Measurements from ENCODE around the gene GRIN2A.
"Not testable (repeated sequence)": the region's sequence is repeated elsewhere in the genome, so short reads cannot be mapped to it uniquely, and the experiment has no call there.

GRIN2A gene

DNA sequence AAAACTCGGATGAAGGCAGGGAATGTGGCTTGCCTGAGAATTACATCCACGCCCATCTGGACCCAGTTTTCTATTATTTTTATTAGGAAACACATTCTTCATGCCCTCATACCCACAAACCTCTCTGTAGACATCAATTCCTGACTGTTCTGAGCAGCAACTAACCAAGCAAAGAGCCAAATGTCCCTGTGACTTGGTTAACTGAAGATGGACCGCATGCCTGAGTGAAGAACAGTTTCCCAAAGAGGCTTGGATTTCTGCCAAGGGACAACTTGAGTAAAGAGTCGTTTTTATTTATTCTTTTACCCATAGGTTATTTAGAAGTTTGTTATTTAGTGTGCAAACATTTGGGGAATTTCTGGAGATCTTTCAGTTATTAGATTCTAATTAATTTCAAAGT is 259.8 kb downstream of the GRIN2A start:
- DNase-seq (ENCODE audit: low read depth in 2 of 3, low spot score in 2 of 3): no peak

DNA sequence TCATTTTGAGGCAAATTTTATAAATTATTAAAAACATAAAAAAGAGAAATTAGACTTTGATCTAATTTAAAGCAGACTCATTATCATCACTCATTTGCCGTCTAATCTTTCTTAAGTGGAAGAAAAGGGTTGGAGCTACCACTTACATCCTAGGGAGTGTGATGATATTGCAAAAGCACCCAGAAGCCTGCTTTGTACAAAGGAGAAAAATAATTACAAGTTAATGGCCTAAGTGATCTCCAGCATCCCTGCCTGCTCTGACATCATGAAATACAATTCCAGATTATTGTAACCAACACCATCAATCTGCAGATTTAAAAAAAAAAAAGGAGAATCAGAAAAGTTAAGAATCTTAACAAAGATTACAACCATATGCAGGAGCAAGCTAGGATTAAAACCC is 260.2 kb downstream of the GRIN2A start:
- DNase-seq (ENCODE audit: low read depth in 2 of 3, low spot score in 2 of 3): no peak

DNA sequence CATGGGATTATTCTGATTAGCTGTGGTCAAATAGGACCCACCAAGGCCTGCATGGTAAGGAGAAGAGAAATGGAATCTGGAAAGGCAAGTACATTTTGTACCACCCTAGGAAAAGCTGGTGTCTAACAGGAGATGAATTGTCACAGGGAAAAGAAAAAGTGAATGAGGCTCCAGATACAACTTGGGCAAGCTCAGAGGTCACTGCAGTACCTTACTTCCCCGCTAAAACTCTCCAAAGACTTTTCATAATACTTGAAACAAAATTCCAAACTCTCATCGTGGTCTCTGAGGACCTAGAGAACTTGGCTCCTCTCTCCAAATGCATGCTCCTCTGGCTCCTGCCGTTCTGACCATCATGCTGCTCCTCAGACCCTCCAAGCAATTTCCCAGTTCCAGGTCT is 262.8 kb downstream of the GRIN2A start:
- DNase-seq (ENCODE audit: low read depth in 2 of 3, low spot score in 2 of 3): no peak

DNA sequence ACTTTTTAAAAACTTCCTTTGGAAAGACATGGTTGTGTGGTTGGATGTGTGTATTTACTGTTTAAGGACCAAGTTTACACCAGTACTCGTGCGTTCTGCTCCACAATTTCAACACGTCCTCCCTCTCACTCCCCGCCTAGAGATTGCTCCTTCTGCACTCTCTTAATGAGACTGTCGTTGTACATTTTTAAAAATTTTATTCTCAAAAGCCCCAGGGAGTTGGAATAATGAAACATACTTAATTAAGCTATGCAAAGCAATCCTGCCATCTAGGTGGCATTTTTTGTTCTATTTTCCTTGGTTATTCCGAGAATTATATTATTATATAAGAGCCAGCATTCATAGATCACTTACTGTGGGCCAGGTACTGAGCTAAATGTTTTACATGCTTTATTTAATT is 264.5 kb downstream of the GRIN2A start:
- DNase-seq (ENCODE audit: low read depth in 2 of 3, low spot score in 2 of 3): no peak

DNA sequence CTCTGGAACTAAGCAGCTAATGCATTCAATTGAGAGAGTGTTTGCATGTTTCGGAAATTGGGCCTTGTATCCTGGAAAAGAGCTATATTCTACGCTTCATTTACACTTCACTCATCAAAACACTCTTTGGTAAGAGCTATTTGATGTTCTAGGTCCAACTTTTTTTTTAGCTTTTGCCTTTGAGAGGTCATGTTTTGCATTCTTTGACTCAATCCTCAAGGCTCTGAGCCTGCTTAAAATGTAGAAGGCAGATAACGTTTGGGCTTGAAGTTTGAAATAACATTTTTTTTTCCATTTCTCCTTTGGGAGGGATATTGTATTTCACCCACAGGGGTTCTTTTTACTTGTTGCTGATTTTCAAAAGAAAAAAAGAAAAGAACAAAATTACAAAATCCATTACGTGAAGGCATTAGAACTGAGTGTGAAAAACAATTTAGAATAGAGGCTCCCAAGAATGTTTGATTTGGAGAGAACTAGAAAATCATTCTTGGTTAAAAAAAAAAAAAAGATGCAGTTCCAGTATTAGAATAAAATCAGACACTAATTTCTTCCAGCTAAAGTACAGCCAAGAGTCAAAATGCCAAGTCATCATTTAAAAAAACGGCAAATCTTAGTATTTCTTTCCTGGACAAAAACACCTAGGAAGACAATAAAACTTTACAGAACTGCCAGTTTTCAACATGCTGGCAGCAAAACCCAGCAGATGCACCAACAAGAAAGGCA is 268.5 kb downstream of the GRIN2A start:
- no peak for DNase-seq (ENCODE audit: low read depth in 2 of 3, low spot score in 2 of 3)

DNA sequence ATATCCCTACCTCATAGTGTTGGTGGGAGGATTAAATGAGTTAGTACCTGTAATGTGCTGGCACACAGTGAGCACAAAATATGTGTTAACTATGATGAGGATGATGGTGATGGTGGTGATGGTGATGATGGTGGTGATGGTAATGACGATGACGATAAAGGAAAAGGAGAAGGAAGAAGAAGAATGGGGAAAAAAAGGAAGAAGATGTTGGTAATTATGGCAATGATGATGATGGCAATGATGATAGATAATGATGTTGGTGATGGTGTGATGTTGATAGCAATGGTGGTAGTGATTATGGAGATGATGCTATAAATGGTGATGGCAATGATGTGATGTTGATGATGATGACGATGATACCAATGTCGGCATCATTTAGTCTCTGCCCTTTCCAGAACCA is 270.2 kb downstream of the GRIN2A start:
- DNase-seq (ENCODE audit: low read depth in 2 of 3, low spot score in 2 of 3): no peak

DNA sequence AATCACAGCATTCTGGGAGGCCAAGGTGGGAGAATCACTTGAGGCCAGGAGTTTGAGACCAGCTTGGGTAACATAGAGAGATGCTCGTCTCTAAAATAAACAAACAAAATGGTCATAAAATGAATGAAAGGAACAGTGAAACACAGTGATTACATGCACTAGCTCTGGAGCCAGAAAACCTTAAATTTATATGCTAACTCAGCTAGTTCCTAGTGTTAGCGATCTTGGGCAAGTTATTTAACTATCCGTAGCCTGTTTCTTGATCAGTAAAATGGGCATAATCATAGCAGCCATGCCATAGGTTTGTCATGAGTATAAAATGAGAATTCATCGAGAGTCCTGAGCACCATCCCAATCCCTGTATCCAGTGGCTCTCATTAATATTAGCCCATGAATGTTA is 271.0 kb downstream of the GRIN2A start:
- DNase-seq (ENCODE audit: low read depth in 2 of 3, low spot score in 2 of 3): no peak

DNA sequence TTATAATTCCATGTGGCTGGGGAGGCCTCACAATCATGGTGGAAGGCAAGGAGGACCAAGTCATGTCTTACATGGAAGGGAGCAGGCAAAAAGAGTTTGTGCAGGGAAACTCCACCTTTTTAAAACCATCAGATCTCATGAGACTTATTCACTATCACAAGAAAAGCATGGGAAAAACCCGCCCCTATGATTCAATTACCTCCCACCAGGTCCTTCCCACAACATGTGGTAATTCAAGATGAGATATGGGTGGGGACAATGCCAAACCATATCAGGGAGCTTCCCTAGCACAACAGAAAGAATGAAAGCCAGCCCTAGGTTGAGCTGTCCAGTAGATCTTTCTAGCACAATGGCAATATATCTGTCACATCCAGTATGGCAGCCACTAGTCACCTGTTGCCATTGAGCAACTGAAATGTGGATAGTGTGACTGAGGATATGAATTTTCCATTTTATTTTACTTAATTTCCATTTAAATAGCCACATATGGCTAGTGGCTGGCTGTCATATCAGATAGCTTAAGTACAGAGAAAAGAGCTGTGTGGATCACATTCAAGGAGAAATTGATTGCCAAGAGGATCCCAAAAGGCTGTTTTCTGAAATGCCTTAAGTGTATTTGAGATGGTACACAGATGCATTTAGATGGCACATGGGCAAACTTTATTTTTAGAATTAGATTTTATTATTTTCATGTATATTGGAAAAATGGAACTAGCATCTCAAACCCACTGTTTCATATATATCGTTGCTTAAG is 273.0 kb downstream of the GRIN2A start:
- DNase-seq (ENCODE audit: low read depth in 2 of 3, low spot score in 2 of 3): no peak

DNA sequence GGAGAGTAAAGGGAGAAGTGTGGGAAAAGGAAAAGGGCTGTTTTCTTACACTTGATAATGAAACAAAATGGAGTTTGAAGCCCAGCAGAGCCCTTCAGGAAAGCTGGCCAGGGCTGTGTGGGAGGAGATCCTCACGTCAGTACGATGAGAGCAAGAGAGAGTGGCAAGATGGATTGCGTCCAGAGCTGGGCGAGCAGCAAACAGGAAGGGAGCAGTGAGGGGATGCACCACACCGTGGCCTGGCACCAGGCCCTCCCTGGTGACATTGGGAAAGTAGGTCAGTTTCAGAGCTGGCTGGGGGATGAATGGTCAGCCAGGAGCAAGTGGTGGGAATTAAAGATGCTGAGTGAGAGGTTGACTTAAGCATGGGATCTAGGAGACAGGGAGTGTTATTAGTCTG is 273.6 kb downstream of the GRIN2A start:
- no peak for DNase-seq (ENCODE audit: low read depth in 2 of 3, low spot score in 2 of 3)

DNA sequence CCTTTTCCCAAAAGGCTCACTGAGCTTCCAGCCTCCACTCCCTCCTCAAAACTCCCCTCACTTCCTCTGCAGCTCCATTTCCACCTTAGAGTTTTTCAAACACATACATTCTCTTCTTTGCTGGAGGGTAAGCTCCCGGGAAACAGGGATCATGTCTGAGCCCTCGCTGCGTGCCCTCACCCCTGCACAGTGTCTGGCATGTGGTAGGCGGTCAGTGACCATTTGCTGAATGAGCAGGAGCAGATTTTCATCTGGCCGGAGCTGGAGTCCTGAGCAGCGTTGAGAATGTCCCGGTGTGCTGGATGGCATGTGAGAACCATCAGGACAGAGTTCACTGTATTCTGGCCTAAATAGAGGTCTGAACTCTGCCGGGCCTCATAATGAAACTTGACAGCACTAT is 274.5 kb downstream of the GRIN2A start:
- DNase-seq (ENCODE audit: low read depth in 2 of 3, low spot score in 2 of 3): no peak

DNA sequence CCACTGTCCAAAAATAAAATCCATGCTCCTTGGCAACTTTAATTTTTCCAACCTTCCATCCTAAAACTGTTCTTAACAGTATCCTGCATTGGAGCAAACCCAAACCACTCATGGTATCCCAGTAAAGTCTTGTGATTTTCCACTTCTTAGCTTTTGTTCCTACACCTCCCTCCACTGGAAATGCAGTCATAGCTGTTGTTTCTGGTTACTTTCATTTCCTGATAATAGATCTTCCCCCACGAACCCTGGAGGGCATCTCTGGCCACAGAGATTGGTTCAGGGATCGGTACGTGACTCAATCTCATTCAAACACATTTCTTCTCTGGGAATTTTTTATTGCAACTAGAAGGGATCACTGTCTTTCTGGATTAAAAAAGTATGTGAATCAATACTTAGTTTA is 276.0 kb downstream of the GRIN2A start:
- DNase-seq (ENCODE audit: low read depth in 2 of 3, low spot score in 2 of 3): no peak

DNA sequence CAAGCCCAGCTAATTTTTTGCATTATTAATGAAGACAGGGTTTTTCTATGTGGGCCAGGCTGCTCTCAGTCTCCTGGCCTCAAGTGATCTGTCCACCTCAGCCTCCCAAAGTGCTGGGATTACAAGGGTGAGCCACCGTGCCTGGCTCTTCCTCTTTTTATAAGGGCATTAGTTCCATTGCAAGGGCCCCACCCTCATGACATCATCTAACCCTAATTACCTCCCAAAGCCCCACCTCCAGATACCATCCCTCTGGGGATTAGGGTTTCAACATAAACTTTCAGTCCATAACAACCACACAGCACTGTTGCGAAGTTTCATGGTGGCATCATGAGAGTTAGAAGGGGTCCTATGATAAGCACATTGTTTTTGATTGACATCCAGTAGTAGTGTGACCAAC is 277.7 kb downstream of the GRIN2A start:
- DNase-seq (ENCODE audit: low read depth in 2 of 3, low spot score in 2 of 3): no peak

DNA sequence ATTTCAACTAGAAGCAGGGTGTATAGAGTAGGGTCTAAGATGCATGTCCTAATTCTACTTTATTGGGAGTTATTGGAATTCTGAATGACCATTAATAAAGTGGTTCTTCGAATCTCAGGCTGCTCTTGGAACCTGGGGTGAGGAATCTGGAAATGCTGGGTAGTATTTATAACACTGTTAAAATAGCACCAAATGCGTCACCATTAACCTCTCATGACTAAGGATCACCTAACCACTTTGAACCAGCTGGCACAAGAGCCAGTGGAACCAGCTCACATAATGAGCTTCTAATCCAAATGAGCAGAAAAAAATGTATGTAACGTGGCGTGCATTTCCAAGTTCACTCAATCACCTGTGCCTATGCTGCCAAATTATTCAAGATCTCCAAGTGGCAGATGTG is 281.7 kb downstream of the GRIN2A start:
- DNase-seq (ENCODE audit: low read depth in 2 of 3, low spot score in 2 of 3): no peak

DNA sequence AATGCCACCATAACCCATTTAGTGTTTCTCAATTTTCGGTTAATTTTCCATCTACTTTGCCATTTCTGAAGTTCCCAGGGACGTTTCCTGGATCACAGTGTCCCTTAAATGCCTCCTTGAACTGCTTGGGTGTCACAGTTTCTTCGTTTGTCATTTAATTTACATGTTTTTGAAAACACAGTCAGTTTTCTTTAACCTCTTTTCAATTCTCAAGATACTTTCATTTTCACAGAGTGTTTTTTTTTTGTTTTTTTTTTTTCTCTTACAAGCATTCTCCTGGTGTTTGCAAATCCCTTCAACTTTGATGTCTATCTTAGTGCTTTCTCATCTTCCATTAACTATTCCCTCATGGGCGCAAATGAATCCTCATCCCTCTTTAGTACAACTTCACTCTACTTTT is 283.7 kb downstream of the GRIN2A start:
- no peak for DNase-seq (ENCODE audit: low read depth in 2 of 3, low spot score in 2 of 3)

DNA sequence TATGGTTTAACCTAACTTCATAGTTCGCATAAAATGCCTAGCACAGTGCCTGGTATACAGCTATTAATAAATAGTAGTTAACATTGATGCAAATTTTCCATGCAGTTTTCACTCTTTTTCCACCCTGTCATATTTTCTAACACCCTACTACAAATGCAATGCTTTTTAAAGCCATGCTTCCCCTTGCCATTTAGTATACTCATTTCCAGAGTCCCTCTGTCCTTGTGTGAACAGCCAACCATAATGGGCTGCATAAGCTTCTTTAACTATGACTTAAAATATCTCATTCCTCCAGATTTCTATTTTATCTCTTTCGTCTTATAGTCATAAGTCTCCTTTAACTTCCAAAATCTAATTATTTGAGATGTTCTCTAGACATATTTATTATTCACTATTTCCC is 284.1 kb downstream of the GRIN2A start:
- DNase-seq (ENCODE audit: low read depth in 2 of 3, low spot score in 2 of 3): no peak

DNA sequence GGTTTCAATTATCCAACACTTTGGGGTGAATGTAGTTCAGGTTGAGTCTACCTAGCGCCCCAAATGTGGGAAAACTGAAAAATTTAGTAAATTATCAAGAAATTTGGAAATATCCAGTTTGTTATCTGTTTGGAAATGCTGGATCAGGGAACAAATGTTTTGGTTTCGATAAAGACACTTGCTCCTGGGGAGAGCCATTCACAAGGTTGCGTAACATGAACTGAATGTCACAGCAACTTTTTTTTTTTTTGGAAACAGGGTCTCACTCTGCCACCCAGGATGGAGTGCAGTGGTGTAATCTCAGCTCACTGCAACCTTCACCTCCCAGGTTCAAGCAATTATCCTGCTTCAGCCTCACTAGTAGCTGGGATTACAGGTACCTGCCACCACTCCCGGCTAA is 286.4 kb downstream of the GRIN2A start:
- no peak for DNase-seq (ENCODE audit: low read depth in 2 of 3, low spot score in 2 of 3)

DNA sequence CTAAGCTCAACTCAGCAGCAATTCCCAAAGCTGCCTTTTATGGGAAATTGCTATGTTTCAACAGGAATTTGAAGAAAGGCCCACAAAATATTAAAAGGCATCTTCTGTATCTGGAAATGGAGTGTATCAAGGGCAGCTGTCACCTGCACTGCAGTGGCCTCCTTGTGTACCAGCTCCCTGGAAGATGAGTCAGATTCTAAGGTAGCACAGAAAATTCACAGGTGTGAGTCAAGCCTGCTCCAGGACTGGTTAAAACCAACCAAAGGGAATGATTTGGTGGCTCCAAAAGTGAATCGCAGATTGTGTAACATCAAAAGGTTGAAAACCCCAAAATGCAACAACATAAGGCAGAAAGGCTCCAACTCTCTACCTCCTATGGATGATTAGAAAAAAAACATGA is 296.4 kb downstream of the GRIN2A start:
- DNase-seq (ENCODE audit: low read depth in 2 of 3, low spot score in 2 of 3): no peak

DNA sequence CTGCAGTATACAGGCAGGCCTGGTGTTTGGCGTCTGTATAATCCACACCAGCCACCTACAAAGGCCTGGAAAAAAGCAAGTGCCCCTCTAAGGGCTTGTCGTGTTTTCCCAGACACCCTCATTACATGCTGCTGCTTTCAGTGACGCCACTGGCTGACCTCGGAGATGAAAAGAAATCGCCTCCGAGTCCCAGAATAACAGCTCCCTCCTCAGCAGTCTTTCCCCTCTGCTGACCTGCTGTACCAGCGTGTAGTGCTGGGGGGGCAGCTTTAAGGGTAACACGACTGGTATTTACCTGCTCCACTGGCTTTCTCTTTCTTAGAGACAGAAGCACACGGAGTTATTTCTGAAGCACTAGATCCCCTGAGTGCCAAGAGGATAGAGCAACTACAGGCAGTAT is 296.8 kb downstream of the GRIN2A start:
- no peak for DNase-seq (ENCODE audit: low read depth in 2 of 3, low spot score in 2 of 3)

DNA sequence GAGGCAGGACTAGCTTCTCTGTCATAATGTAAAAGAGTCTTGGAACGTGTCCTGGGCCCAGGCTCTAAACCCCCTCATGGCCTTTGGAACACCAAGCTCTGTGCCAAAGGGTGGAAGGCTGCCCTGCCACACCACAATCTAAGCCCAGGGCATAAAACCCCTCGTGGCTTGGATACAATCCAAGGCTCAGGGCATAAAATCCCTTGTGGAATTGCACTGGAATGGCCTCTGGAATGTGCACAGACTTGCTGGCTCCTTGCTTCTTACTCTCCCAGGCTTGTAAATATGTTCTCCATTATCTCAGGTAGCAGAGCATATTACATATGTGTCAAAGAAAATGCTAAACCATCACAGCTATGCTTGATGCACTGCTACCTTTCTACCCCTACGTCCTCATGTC is 306.2 kb downstream of the GRIN2A start:
- DNase-seq (ENCODE audit: low read depth in 2 of 3, low spot score in 2 of 3): not testable (repeated sequence)

DNA sequence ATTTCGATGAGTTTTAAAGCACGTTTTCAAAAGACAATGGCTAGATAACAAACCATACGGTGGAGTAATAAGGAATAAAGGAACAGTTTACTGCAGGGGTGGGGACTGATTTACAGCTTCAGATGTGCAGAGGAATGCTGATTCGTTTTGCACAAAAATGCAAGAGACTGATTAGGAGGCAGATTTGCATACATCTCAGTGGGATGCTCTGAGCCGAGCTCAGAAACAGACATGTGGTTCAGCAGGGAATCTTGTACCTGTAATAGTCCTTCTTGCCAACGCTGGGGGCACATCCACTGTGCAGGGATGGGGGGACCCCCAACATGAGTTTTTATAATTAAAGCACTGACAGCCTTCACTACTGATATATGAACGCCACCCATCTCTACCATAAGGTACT is 308.0 kb downstream of the GRIN2A start:
- no peak for DNase-seq (ENCODE audit: low read depth in 2 of 3, low spot score in 2 of 3)

DNA sequence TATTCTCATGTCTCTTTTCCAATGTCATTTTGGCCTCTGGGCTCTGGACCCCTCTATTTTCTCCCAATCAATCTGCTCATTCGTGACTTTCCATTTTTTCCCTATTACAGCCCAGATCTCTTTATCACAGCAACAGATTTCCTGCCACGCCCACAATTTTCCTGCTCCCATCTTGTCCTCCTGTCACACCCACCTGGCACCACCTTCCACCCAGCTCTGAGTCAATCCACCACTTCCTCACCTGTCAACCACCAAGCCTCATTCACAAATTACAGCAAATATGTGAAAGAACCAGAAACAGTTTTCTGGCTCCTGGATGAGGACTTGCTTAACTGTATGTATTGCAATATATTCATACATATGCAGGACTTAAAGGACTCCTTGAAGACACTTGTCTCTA is 311.3 kb downstream of the GRIN2A start:
- DNase-seq (ENCODE audit: low read depth in 2 of 3, low spot score in 2 of 3): no peak

DNA sequence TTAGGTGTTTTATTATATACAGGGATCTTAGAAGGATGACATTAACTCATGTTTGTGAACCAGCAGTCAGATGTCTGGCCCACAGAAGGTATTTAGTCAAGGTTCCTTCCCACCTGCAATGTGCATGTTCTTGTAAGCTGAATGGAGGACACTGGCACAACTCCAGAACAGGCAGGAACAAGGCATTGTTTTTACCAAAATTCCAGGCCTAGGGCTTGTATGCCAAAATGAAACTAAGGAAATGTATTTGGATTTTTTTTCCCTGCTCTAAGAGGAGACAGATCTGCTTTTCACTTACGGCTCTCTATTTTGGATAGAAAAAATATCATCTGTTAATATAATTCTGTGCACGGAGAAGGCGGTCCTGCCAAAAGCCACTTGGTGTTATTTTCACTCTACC is 312.5 kb downstream of the GRIN2A start:
- no peak for DNase-seq (ENCODE audit: low read depth in 2 of 3, low spot score in 2 of 3)

DNA sequence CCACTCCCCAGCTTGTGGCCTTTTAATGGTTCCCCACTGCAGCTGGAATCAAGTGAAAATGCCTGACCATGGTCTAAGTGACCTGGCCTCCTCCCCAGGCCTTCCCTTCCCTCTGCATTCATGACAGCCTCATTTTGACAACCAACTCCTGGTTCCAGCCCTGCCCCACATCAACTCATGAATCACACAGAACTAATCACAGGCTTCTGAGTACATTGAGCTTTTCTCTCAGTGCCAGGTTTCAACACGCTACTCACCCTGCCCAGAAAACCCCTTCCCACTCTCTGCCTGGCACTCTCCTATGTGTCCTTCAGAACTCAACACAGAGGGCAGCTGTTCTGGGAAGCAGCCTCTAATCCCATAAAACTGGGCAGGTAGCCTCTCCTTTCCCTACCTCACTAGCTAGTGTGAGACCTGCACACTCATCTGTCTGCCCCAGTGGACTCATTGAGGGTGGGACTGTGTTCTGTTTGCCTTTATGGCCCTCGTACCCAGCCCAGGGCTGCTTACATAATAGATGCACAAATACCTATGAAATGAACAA is 313.6 kb downstream of the GRIN2A start:
- DNase-seq (ENCODE audit: low read depth in 2 of 3, low spot score in 2 of 3): no peak

Data from activated CD8-positive, alpha-beta memory T cell treated with anti-CD3 and anti-CD28 coated beads for 48 hours (primary cell).